Thyroid gland (tissue), 4 donors: ENCODE results near the gene H2BW2. TPM values are rescaled to one million over a fixed set of nuclear protein-coding genes. Genes with fewer than 3 reads are reported as not detected.
"Not testable (repeated sequence)": the region's sequence is repeated elsewhere in the genome, so short reads cannot be mapped to it uniquely, and the experiment has no call there.

Experiments
- DNase-seq, 2 donors: peaks; one replicate each; pipeline ENCODE4 v3.0.0-alpha.2; 2019
- H3K27ac ChIP-seq, 3 donors: fragments of 200-600 bp; sonication (generic); 1 replicate in 2 of 3; 2 replicates in 1 of 3; pipeline ENCODE4 v1.5.1; 2016 to 2019; ENCODE audit warnings: mild to moderate bottlenecking in 1 of 3, moderate library complexity in 1 of 3
- H3K27me3 ChIP-seq: fragments of 200-600 bp; sonication (generic); one replicate; pipeline ENCODE4 v1.5.1; 2019
- H3K36me3 ChIP-seq, 2 donors: fragments of 200-600 bp; sonication (generic); one replicate each; pipeline ENCODE4 v1.5.1; 2016 to 2019
- H3K4me1 ChIP-seq, 2 donors: fragments of 200-600 bp; sonication (generic); one replicate each; pipeline ENCODE4 v1.5.1; 2017 to 2019
- H3K4me3 ChIP-seq, 3 donors: fragments of 200-600 bp; sonication (generic); replicated peaks in 1 of 3; 1 replicate in 2 of 3; 2 replicates in 1 of 3; pipeline ENCODE4 v1.5.1; 2016; ENCODE audit warnings: mild to moderate bottlenecking in 1 of 3
- H3K9me3 ChIP-seq: fragments of 200-600 bp; sonication (generic); one replicate; pipeline ENCODE4 v1.5.1; 2017
- POLR2A ChIP-seq, 2 donors: fragments of 450-650 bp; IDR thresholded peaks; one replicate each; pipeline ENCODE4 v1.6.1; 2017; ENCODE audit warnings: antibody characterized with exemption in 2 of 2, mild to moderate bottlenecking in 2 of 2, moderate library complexity in 1 of 2
- WGBS, 2 donors: methylation state at CpG; one replicate each; pipeline ENCODE4 v1.1.5; 2017; 5-methylcytosine and 5-hydroxymethylcytosine counted together
- intact Hi-C: fragments of 100-400 bp; cut with DNase I; formaldehyde crosslinking; loops from one replicate; pipeline ENCODE4 v1.15.1; 2023
- total RNA-seq, 4 donors: library from RNA; depleted of rRNA; stranded (reverse); fragments of >200 nt; gene quantifications; one replicate each; pipeline ENCODE4 v1.2.3, GENCODE V29; 2016
- TF ChIP-seq, protein P1 (sequence below), 6 experiments: fragments of 200-600 bp in 3 of 6; fragments of 450-650 bp in 3 of 6; sonication (generic) in 3 of 6; IDR thresholded peaks; one replicate each; pipeline ENCODE4 v1.5.1; 2016 to 2019; ENCODE audit warnings: antibody characterized with exemption in 6 of 6, mild to moderate bottlenecking in 2 of 6, inconsistent platforms in 1 of 6, moderate library complexity in 1 of 6

The H2BW2 gene
- not detected for total RNA-seq

DNA sequence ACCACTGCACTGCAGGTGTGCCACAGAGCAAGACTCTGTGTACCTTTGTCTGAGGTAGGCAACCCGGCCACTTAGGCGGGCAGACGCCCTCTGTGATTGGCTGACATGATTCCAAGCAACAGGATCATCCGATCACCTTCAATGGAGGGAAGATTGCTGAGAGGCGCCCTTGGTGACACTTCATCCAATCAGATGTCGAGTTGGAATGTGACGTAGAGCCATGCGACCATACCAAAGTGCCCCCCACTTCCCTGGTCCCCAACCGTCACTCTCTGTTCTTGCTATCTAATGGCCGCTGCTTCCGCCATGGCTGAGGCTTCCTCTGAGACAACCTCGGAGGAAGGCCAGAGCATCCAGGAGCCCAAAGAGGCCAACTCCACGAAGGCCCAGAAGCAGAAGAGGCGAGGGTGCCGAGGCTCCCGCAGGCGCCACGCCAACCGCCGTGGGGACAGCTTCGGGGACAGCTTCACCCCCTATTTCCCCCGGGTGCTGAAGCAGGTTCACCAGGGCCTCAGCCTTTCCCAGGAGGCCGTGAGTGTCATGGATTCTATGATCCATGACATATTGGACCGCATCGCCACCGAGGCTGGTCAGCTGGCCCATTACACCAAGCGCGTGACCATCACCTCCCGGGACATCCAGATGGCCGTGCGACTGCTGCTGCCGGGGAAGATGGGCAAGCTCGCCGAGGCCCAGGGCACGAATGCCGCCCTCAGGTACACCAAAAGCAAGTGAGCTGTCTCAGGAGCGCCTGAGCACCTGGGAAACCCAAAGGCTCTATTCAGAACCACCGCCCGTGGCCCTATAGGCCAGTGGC, at the start of gene H2BW2:
Gene H2BW2 (plus strand): TSS at position 268 of the 817 bp plus-strand sequence. CDS start 39 bp downstream, at position 307.
- no peaks in the 10 kb centered on the region for H3K9me3 ChIP-seq
- no peak within 1 kb of the TSS for H3K4me3 ChIP-seq
- H3K36me3 ChIP-seq = no peaks in the 10 kb centered on the region
- no peak for TF ChIP-seq POLR2A (IDR thresholded peaks at IDR 0.05)
- TF ChIP-seq, protein P1, sequence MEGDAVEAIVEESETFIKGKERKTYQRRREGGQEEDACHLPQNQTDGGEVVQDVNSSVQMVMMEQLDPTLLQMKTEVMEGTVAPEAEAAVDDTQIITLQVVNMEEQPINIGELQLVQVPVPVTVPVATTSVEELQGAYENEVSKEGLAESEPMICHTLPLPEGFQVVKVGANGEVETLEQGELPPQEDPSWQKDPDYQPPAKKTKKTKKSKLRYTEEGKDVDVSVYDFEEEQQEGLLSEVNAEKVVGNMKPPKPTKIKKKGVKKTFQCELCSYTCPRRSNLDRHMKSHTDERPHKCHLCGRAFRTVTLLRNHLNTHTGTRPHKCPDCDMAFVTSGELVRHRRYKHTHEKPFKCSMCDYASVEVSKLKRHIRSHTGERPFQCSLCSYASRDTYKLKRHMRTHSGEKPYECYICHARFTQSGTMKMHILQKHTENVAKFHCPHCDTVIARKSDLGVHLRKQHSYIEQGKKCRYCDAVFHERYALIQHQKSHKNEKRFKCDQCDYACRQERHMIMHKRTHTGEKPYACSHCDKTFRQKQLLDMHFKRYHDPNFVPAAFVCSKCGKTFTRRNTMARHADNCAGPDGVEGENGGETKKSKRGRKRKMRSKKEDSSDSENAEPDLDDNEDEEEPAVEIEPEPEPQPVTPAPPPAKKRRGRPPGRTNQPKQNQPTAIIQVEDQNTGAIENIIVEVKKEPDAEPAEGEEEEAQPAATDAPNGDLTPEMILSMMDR (IDR thresholded peaks at IDR 0.05) = no peak
- DNase-seq = no peak
- WGBS, 2 donors = 92 to 93% methylated on average over 17 to 38 of the region's 39 CpGs
- no peaks in the 10 kb centered on the region for H3K27me3 ChIP-seq
- H3K27ac ChIP-seq = no peak within 1 kb of the TSS
- H3K4me1 ChIP-seq = no peaks in the 10 kb centered on the region
- intact Hi-C loops = no loop called here

DNA sequence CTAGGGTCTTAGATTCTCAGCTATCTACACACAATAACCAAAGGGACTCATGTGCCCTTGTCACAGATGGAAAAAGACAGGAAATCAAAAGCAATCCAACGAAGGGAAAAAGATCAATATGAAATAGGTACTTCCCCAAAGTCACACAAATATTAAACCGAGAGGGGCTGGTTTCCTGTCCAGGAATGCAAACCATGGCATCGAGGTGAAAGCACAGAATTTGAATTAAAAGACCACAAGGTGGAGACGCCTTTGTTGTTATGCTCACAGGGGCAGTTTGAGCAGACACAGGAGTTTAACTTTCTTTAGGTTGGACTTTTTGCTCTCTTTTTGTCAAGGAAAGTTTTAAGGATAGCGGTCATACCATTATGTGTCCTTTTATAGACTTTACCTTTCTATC, 40.5 kb upstream of the H2BW2 start:
- intact Hi-C loops = no loop called here
- Histone ChIP-seq H3K27ac (no peak overlapping the region), H3K9me3 (no peaks in the 10 kb centered on the region), H3K27me3 (peaks cover 4% of the 10 kb centered on the region), H3K36me3 (no peaks in the 10 kb centered on the region), H3K4me1 (no peaks in the 10 kb centered on the region), H3K4me3 (no peak overlapping the region)
- TF ChIP-seq, protein P1 (IDR thresholded peaks at IDR 0.05) = no peak
- TF ChIP-seq POLR2A (IDR thresholded peaks at IDR 0.05) = no peak
- DNase-seq = no peak
- 63 to 64% methylated on average over 5 of the region's 5 CpGs for WGBS, 2 donors

DNA sequence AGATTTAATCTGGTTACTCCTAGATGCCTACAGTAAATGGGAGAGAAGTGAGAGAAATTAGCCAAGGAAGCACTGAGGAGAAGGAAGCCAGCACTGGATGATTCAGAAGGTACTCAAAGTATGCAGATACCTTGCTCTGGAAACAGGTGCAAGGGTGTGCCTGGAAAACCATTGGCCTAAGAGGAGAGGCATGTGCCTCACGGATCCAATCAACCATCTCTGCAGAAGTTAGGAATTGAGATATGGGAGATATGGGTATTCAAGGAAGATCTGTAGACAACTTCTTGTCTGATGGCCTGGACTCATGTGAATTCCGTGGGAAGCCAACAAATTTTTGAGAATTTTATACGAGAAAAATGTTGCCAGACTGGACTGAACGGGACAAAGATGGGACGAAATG, 30.9 kb upstream of the H2BW2 start:
- no peaks in the 10 kb centered on the region for H3K9me3 ChIP-seq
- no peak for TF ChIP-seq POLR2A (IDR thresholded peaks at IDR 0.05)
- TF ChIP-seq, protein P1 (IDR thresholded peaks at IDR 0.05) = no peak
- H3K36me3 ChIP-seq = no peaks in the 10 kb centered on the region
- H3K27me3 ChIP-seq = no peaks in the 10 kb centered on the region
- no peak for DNase-seq
- intact Hi-C loops = no loop called here
- no peak overlapping the region for H3K27ac ChIP-seq
- no peaks in the 10 kb centered on the region for H3K4me1 ChIP-seq
- no peak overlapping the region for H3K4me3 ChIP-seq
- 68 to 70% methylated on average over 5 of the region's 5 CpGs for WGBS, 2 donors

DNA sequence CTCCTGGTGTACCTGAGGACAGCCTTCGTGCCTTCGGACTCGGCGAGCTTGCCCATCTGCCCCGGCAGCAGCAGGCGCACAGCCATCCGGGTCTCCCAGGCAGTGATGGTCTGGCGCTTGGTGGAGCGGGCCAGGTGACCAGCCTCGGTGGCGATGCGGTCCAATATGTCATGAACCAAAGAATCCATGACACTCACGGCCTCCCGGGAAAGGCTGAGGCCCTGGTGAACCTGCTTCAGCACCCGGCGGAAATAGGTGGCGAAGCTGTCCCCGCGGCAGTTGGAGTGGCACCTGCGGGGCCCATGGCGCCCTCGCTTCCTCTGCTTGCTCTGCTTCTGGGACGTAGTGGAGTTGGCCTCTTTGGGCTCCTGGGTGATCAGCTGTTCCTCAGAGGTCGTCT, 26.6 kb upstream of the H2BW2 start:
- H3K36me3 ChIP-seq = no peaks in the 10 kb centered on the region
- no peak for DNase-seq
- WGBS, 2 donors = 67 to 97% methylated on average over 3 to 24 of the region's 24 CpGs
- no peak overlapping the region for H3K27ac ChIP-seq
- H3K4me3 ChIP-seq = no peak overlapping the region
- H3K4me1 ChIP-seq = no peaks in the 10 kb centered on the region
- H3K27me3 ChIP-seq = no peaks in the 10 kb centered on the region
- H3K9me3 ChIP-seq = no peaks in the 10 kb centered on the region
- intact Hi-C loops = loop anchor here (5.0 kb wide), 1 partner anchor 91 kb away; no protein-coding TSS in a partner anchor
- TF ChIP-seq POLR2A (IDR thresholded peaks at IDR 0.05) = no peak
- TF ChIP-seq, protein P1 (IDR thresholded peaks at IDR 0.05) = no peak

DNA sequence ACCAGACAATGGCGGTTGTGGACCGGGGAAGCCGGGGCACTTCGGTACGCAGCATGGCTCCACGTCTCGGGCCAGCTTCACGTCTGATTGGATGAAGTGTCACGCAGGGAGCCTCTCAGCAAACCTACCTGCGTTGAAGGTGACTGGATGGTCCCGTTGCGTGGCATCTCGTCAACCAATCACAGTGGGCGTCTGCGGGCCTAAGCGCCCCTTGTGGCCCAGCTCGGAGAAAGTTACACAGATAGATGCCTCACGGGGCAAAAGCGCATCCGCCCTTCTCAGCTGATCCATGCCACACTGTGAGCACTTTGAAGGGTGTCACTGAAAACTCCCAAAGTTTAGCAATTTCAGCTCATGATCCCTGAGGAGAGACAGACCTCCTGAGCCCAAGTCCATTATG, 26.1 kb upstream of the H2BW2 start, which contains the start of gene H2BW1:
Gene H2BW1 (minus strand): TSS at position 103 of the 400 bp plus-strand sequence. CDS start 132 bp downstream, outside the sequence.
- TF ChIP-seq, protein P1 (IDR thresholded peaks at IDR 0.05) = no peak
- no peak for TF ChIP-seq POLR2A (IDR thresholded peaks at IDR 0.05)
- Histone ChIP-seq H3K27me3 (no peaks in the 10 kb centered on the region), H3K4me3 (no peak within 1 kb of the TSS), H3K9me3 (no peaks in the 10 kb centered on the region), H3K4me1 (no peaks in the 10 kb centered on the region), H3K36me3 (no peaks in the 10 kb centered on the region), H3K27ac (no peak within 1 kb of the TSS)
- WGBS, 2 donors = 88% methylated on average over 20 of the region's 20 CpGs; no CpG with 5 or more reads in 1 of the 2 donors
- intact Hi-C loops = loop anchor here (5.0 kb wide), 1 partner anchor 91 kb away; no protein-coding TSS in a partner anchor
- no peak for DNase-seq

DNA sequence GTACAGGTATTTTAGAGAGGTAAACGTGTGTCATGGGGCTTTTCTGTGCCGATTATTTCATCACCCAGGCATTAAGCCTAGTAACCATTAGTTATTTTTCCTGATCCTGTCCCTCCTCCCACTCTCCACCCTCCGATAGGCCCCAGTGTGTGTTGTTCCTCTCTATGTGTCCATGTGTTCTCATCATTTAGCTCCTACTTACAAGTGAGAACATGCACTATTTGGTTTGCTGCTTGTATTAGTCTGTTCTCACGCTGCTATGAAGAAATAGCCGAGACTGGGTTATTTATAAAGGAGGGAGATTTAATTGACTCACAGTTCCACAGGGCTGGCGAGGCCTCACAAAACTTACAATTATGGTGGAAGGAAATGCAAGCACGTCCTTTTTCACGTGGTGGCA, 24.2 kb upstream of the H2BW2 start:
- H3K36me3 ChIP-seq, H3K27ac ChIP-seq, DNase-seq, H3K27me3 ChIP-seq, H3K9me3 ChIP-seq, intact Hi-C loops, H3K4me3 ChIP-seq, H3K4me1 ChIP-seq: not testable (repeated sequence)
- WGBS, 2 donors = 78 to 83% methylated on average over 8 of the region's 8 CpGs
